ENCODE results near the gene NADK2.
"Not testable (repeated sequence)": the region's sequence is repeated elsewhere in the genome, so short reads cannot be mapped to it uniquely, and the experiment has no call there.

Gene NADK2

DNA sequence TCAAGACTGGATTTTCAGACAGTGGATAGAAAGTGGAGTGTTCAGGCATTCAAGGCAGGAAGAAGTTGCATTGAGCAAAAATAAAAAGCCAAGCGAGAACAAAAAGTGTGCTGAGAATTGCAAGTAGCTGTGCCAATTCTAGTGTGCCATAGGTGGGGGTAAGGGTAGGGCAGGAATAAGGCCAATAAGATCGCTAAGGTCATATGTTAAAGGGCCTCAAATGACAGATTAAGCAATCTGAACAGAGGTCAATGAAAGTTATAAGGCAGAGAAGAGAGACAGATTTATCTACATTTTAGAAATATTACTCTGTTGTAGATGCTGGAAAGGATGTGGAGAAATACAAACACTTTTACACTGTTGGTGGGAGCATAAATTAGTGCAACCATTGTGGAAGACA lies 36.4 kb downstream of the NADK2 start:
- no peak for DNase-seq

DNA sequence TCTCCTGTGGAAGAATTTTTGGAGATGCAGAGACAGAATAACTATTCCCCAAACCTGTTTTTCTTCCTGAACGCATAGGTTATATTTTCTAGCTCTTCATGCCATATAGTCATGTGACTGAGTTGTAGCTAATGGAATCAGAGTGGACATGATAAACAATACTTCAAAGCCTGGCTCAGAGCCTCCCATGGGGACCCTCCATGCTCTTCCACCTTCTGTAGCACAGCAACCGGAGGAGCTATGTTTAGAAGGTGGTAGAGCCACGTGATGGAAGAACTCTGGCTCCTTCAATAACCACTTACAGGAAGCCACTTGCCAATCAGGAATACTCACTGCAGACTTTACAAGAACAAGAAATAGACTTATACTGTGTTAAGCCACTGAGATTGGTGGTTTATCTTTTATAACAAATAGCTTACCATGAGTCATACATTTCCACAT lies 39.2 kb downstream of the NADK2 start:
- no peak for DNase-seq

DNA sequence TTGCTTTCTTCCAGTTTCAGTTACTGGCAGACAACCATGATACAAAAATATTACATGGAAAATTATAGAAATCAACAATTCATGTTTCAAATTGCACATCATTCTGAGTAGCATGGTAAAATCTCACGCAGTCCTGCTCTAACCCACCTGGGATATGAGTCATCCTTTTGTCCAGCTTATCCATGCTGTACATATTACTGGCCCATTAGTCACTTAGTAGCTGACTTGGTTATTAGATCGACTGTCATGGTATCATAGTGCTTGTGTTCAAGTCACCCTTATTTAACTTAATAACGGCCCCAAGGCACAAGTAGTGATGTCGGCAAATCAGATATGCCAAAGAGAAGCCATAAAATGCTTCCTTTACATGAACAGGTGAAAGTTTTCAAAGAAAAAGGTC lies 41.2 kb downstream of the NADK2 start:
- no peak for DNase-seq

DNA sequence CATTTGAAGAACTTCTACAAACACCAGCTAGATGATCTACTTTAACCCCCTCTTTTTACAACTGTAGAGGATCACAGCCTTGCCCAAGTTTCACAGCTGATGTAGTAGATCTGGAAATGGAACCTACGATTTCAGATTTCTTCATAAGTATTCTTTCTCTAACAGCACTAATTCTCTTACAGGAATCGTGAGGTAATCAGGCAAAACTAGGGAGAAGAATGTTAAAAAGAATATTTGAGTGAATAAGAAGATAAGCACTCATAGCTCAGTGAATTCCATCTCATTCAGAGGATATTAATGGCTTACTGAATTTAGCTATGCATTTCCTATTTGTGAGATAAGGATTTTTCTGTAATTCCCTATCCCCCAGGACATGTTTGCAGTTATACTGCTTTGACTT lies 42.1 kb downstream of the NADK2 start:
- no peak for DNase-seq

DNA sequence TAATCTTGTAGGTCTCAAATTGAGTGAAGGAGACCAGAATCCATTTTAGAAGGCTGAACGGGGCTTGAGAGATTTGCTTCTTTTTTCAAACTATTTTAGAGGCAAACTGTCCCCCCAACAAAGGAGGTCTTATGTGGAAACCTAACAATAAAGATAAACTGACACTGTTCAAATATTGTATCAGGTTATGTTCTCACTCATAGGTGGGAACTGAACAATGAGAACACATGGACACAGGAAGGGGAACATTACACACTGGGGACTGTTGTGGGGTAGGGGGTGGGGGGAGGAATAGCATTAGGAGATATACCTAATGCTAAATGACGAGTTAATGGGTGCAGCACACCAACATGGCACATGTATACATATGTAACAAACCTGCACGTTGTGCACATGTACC lies 42.9 kb downstream of the NADK2 start:
- DNase-seq: not testable (repeated sequence)

DNA sequence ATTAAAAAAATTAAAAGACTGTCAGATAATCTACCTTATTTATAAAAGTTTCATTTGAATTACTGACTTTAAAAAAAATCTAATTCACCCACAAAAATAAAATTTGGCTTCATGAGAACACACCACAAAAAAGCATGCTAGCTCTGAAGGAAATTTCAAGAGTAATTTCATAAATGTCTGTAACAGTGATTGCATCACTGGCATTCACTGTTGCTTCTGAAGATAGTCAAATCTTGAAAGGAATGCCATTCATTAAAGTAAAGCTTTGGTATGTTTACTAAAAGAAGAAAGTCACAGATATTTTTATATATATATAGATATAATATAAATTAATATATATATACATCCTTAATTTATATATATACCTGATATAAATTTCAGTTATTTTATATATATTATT lies 43.4 kb downstream of the NADK2 start:
- no peak for DNase-seq

DNA sequence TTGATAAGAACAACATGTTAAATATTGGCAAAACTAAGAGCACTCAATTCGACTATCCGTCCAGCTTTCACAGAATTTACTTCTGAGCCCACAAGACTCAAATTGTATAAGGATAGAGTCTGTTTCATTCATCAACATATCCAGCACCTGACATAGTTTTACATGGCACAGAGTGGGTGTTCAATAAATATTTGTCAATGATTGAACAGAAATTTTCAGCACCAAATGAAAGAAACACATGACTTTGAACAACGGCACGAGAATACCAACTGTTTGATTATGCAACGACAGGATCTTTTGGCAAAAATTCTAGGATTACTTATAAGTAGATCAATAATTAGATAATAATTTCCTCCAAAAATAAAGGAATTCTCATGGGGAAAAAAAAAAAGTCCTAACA lies 48.0 kb downstream of the NADK2 start:
- DNase-seq: no peak

DNA sequence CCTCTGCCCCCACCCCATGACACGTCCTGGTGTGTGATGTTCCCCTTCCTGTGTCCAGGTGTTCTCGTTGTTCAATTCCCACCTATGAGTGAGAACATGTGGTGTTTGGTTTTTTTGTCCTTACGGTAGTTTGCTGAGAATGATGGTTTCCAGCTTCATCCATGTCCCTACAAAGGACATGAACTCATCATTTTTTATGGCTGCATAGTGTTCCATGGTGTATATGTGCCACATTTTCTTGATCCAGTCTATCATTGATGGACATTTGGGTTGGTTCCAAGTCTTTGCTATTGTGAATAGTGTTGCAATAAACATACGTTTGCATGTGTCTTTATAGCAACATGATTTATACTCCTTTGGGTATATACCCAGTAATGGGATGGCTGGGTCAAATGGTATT lies 57.3 kb downstream of the NADK2 start:
- not testable (repeated sequence) for DNase-seq

DNA sequence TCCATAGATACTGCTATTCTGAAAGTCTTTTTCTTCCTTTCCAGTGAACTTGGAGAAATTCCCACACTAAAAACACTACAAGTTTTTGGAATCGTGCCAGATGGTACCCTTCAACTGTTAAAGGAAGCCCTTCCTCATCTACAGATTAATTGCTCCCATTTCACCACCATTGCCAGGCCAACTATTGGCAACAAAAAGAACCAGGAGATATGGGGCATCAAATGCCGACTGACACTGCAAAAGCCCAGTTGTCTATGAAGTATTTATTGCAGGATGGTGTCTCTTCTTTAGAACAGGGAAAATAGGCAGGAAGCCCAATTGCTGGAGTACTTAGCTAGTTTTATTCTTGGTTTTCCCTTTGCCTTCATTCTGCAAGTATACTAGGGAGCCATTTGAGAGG lies 60.0 kb downstream of the NADK2 start:
- DNase-seq: no peak

DNA sequence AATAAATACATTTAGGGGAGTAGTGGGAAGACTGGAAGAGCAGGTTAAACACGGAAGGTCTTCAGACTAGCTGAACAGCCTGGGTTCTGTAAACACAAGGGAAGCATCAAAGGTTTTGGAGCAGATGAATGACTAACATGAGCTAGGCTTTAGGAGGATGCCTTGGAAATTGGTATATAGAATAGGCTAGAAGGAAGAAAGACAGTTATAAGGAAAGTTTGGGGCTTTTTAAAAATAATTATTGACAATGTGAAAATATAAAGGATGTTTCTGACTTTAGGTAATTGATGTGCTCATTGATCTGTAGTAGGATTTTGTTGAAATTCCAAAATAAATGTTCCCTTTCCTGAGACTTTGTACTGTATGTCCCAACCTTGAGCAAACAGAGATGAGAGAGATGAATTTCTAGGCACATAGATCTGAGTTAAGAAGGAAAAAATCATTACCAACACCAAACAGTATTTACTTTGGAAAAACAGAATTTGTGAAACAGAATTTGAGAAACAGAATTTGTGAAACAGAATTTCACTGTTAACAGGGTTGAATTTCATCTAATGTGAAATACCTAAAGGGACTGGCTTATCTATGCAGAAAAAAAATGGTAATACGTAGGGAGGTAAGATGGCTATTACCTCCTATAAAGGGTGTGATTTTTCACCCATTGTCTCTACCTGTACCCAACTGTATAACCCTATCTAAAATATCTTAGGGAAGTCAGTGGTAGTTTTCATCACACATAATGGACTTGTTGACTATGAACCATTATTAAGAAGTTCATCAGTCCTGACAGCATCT lies 61.0 kb downstream of the NADK2 start:
- DNase-seq: no peak

DNA sequence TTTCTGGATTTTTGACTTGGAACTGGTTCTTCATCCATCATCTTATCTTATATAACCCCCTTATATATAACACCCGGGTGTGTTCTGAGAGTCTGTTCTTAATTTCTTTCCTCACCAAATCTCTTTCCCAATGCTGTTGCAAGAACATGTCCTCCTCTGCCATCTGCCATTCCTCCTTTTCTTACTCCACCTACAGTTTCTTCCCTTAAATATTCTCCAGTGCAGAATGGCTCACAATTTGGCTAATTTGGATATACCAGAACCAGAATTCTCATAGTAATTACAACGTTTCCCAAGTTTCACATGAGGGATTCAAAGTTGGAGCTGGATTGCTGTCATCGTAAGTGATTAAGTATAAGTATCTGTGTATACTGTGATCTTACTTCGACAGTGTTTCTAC lies 61.8 kb downstream of the NADK2 start:
- no peak for DNase-seq

DNA sequence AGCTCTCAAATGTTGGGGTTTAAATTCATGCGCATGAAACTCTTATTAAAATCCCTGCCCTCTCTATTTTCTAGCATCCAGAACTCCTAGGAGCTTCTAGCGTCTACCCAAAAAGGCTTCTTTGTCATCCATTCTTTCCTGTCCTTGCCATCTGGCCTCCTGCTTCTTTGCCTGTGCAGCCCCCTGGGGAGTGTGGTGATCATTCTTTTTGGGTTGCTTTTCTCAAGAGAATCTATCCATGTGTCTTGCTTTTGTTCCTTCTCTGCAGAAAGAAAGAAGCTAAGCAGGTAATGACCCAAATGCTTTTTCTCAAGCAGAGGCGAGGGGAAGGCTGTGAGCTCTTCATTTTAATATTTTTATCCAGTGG lies 63.2 kb downstream of the NADK2 start:
- no peak for DNase-seq

DNA sequence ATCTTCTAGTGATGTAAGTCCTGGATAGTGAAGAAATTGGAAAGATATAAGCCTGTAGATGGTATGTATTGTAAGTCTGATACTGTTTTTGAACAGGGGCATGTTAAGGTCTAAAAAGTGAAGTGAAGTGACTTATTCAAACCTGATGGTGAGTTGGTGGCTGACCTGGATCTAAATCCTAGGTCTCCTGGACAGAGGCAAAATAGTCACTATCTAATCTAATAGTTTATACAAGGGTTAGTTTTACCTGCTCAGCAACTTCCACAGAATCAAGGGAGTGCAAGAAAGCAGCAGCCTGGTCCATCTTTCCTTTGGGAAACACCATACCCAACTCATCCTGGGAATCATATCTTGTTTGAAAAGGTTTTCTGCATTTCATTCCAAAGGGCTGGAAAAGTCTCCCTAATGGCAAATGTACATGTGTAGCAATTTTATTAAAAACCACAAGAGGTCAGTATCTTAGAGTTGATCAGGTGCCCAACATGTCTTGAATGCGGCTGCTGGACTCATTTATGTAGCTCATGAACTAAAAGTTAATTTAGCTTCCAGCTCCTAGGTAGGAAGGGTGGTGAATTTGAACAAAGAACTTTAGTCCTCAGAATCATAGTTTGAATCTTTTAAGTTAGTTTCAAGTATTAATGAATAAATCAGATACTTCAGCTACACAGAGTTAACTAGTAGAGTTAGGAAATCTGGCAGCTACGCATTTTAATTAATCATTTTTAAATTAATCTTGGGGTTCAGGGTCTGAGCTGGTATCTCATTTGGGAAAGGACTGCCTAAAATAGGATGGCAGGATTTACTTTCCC lies 63.8 kb downstream of the NADK2 start:
- no peak for DNase-seq

DNA sequence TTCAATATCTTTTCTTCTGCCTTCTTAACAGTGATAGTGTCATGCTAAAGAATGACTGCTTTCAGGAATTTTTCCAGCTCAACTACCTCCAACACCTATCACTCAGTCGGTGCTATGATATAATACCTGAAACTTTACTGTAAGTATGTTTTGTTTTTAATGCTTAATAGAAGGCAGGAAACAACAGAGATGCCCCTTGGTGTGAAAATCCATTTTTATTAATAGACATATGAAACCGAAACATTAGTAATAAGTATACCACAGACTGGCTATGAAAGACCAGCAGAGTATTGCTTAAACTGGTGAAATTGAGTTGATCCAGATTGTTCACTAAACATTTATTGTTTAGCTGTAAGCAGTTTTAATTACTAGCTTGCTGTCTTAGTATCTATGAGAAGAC lies 64.6 kb downstream of the NADK2 start:
- DNase-seq: no peak

DNA sequence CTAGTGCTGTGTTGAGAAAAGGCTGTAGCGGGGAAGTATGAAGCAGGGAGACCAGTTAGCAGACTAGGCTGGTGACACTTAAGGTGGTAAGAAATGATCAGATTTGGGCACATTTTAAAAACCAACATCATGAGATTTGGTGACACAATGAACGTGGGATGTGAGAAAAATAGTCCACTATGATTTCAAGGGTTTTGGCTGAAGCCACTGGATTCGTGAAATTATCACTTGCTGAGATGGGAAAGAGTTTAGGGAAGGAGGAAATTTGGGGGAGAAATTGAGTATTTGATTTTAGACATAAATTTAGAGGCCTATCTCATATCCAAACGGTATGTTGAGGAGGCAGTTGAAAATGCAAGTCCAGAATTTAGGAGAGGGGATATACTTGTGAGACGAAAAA lies 66.7 kb downstream of the NADK2 start:
- DNase-seq: no peak

DNA sequence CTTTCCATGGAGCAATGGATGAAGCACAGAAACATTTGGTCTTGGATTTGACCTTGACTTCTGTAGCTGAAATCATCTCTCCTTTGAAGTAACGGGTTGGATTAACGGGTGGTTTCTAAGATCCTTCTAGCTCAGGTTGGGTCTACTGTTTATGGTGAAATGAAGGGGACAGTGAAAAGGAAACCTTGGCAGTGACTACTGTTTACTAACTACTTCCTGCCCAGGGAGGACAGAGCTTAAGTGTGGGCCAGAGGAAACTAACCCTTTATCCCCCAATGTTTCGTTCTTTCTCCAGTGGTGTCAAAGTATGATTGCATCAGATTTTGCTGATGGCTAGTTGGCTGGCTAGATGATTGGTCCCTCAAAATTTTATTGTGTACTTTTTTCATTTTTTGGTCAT lies 67.6 kb downstream of the NADK2 start:
- DNase-seq: no peak

DNA sequence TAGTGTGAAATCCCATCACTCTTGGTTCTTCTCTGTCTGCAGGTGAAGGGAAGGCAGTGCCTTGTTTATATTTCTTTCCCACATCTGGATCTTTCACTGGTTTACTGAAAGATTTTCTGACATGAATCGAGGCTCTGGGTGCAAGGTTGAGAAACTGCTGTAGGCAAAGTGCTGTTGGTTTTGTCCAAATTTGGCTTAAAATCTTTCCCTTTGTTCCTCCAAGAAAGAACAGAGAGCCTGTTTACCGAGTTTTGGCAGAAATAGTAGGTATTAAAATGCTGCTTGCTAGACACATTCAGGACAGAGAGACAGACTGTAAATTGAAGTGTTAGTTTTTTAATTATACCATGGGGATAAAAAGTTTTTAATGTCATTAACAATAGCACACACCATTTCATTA lies 68.3 kb downstream of the NADK2 start:
- no peak for DNase-seq

DNA sequence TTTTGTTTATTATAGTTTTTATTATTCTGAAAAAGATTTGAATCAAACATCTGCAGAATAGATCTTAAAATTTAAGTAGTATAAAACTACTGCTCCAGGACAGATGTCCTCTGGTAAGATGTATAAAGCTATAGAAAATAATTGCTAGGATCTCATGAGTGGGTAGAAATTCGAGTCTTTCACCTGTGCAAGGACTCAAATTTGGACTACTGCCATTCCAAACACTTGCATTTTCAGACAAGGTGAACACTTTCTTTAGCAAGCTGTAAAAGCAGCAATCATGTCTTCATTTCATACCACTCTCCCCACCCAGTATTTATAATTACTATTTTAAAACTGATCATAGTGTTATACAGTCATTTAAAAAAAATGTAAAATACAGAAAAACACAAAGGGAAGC lies 69.1 kb downstream of the NADK2 start:
- DNase-seq: no peak

DNA sequence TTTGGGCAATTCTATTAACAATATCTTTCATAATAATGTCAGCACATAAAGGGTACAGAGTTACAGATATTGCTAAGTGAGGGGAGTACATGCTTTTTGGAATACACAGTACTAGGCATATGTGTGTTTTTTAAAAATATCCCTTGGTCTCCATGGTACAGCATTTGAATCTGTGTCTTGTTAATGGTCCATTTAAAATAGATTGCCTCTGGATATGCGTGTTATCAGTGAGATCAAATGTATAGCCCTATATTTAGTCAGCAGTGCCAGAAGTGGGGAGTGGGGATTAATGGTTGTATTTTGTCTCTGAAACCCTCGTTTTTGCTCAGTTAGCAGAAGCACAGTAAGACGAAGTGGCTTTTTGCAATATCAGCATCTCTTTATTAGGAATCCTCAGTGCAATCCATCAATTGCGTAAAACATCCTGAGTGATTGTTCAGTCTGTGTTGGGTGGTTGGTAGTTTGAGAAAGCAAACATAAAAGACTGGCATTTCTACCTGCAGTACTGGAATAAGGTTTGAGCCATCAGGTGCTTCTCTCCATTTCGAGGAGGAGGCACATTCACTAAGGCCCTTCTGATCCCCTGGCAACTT lies 70.8 kb downstream of the NADK2 start:
- DNase-seq: no peak

DNA sequence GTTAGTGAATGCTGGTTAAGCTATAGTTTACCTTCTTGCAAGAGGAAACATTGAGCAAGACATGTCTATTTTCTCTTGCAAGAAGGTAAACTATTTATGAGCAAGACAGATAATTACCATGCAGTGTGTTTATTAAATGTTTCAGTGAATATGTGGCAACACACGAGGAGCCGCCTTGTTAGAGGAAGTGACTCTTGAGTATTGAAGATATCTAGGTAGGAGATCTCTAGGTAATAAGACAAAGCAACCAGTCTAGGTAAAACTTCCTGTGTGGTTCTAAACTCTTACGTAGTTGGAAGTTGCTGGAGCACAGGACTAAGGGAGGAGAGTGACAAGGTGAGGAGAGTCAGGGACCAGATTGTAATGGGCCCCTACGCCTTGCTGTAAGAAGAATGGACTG lies 73.0 kb downstream of the NADK2 start:
- no peak for DNase-seq

DNA sequence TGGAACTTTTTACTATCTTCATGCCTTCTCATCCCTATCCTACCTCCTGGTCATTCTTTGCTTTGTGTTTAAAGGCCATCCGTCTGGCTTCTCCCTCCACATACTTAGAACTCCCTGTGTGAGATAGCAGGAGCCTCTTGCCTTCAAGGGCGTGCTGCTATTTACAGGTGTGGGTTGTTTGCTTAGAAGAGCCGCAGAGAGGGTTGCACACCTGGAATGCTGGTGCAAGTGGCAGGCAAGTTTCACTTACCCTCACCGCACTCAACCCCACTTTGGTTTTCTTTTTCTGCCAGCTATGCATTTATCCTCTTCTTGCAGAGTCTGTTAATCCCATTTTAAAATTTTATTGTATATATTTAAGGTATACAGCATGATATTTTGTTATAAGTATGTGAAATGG lies 77.3 kb downstream of the NADK2 start:
- no peak for DNase-seq

DNA sequence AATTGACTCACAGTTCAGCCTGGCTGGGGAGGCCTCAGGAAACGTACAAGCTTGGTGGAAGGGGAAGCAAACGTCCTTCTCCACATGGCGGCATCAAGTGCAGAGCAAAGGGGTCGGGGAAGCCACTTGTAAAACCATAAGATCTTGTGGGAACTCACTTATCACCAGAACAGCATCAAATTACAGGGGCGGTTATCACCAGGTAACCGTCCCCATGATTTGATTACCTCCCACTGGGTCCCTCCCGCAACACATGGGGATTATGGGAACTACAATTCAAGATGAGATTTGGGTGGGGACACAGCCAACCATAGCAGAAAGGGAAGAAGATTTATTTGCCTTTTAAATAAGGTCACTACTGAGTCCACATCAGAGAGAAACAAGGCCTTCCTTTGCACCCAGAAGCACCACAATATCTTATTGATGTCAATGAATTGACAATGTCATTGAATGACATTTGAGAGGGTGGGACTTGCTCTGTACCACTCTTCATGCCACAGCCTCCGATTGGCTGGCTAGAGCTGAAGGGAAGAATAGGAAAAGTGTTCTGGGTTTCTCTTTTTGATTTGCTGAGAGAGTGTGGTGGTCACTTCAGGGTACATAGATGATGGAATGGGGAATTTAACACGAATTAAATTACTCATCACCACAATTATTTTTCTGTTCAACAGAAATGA lies 78.8 kb downstream of the NADK2 start:
- DNase-seq: no peak

DNA sequence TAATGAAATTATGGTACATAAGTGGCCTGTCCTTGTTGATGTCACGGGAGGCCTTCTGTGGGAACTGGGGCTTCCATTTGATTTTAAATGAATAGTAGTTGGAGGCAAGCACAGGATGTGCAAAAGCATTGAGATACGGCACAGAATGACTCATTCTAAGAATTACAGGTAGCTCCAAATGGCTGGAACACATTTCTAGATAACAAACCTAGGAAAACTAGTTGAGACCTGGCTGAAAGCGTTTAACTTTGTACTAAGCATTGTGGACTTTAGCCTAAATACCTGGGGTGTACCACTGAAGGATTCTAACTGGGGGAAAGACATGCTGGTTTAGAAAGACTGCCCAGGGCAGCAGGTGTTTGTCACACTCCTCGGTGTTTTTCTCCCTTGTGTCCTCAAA lies 80.4 kb downstream of the NADK2 start:
- no peak for DNase-seq

DNA sequence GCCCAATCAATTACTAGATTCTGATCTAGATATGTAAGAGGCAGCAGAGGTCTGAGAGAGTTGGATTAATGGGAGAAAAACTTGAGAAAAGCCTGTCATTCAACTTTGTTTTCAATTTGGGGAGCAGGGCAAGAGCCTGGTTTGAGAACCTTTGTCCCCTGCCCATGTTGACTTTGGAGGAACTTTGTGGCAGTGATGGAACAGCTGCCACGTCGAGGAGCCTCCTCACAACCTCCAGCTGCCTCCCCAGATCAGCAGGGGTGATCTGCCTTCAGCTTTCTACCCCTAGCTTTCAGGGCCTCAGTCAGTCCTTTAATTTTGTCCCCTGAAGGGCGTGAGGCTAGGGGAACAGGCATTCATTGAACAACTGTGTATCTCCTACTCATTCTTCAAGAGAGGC lies 81.1 kb downstream of the NADK2 start:
- no peak for DNase-seq
